ENCODE results near the gene ALKAL2.

Gene ALKAL2

DNA sequence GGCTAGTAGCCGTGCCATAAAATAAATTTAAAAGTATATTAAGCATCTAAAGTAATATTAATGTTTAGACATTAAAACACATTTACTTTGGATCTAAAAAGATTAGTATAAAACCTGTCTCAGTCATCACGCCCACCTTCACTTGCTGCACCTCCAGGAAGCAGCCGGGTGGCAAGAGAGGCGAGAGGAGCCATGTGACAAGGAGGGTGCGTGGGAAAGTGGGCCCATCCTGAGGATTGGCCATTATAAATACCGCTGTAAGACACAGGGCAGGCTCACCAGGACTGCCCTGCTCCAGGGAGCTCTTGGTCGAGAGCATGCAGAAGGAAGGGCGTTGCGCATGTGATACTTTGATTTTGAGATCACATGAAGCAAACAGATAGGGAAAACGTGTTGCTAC, 34.4 kb upstream of the ALKAL2 start:
- no peaks in the 10 kb centered on the region for H3K36me3 ChIP-seq (ENCODE audit: insufficient read depth, low read length)
- H3K4me3 ChIP-seq (ENCODE audit: low read depth, low read length, poor library complexity, severe bottlenecking): no peak overlapping the region
- no peaks in the 10 kb centered on the region for H3K9me3 ChIP-seq (ENCODE audit: low read length)
- H4K20me1 ChIP-seq (ENCODE audit: insufficient read depth, low read length): no peaks in the 10 kb centered on the region
- TF ChIP-seq CTCF (IDR thresholded peaks at IDR 0.05; ENCODE audit: low read length) (no peak), EZH2 (IDR thresholded peaks at IDR 0.05; ENCODE audit: borderline replicate concordance, low read length) (no peak)
- H3K4me2 ChIP-seq (ENCODE audit: low read length): no peak overlapping the region
- H3K9me2 ChIP-seq (ENCODE audit: low read depth, low read length): no peaks in the 10 kb centered on the region
- H3K4me1 ChIP-seq (ENCODE audit: insufficient read depth, low read length, severe bottlenecking): no peaks in the 10 kb centered on the region
- no peak overlapping the region for H3K27ac ChIP-seq (ENCODE audit: low read depth, low read length, poor library complexity, severe bottlenecking)
- no peak overlapping the region for H3K9ac ChIP-seq (ENCODE audit: low read length)
- H3K27me3 ChIP-seq (ENCODE audit: insufficient read depth, low read length): no peaks in the 10 kb centered on the region
- no peaks in the 10 kb centered on the region for H3F3A ChIP-seq (ENCODE audit: insufficient read depth, low read length)
- H2AFZ ChIP-seq (ENCODE audit: low read length): no peak overlapping the region
- H3K79me2 ChIP-seq (ENCODE audit: insufficient read depth, low read length): no peaks in the 10 kb centered on the region

GRCh38 chr2:320561-320960, 32.7 kb upstream of the ALKAL2 start:
- TF ChIP-seq EZH2 (IDR thresholded peaks at IDR 0.05; ENCODE audit: borderline replicate concordance, low read length) (no peak), CTCF (IDR thresholded peaks at IDR 0.05; ENCODE audit: low read length) (no peak)

DNA sequence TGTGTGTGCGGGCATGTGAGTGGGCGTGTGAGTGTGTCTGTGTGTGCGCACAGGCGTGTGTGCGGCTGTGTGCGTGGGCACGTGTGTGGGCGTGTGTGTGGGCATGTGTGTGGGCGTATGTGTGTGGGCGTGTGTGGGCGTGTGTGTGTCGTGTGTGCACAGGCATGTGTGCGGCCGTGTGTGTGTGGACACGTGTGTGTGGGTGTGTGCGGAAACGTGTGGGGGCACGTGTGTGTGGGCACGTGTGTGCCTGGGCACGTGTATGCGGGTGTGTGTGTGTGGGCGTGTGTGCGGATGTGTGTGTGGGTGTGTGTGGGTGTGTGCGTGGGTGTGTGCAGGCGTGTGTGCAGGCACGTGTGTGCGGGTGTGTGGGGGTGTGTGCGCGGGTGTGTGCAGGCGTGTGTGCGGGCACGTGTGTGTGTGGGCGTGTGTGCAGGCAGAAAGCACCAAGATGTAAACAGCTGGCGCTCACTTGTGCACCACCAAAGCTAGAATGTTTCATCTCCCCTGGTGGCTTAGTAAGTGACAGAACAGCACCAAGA, 31.2 kb upstream of the ALKAL2 start:
- no peaks in the 10 kb centered on the region for H4K20me1 ChIP-seq (ENCODE audit: insufficient read depth, low read length)
- no peaks in the 10 kb centered on the region for H3F3A ChIP-seq (ENCODE audit: insufficient read depth, low read length)
- H3K9me3 ChIP-seq (ENCODE audit: low read length): no peaks in the 10 kb centered on the region
- no peak overlapping the region for H3K4me3 ChIP-seq (ENCODE audit: low read depth, low read length, poor library complexity, severe bottlenecking)
- H3K4me1 ChIP-seq (ENCODE audit: insufficient read depth, low read length, severe bottlenecking): no peaks in the 10 kb centered on the region
- H3K36me3 ChIP-seq (ENCODE audit: insufficient read depth, low read length): no peaks in the 10 kb centered on the region; the same call in 1 of the 2 replicates
- no peaks in the 10 kb centered on the region for H3K9me2 ChIP-seq (ENCODE audit: low read depth, low read length)
- no peak overlapping the region for H3K4me2 ChIP-seq (ENCODE audit: low read length)
- no peak overlapping the region for H2AFZ ChIP-seq (ENCODE audit: low read length)
- H3K27ac ChIP-seq (ENCODE audit: low read depth, low read length, poor library complexity, severe bottlenecking): no peak overlapping the region
- H3K79me2 ChIP-seq (ENCODE audit: insufficient read depth, low read length): no peaks in the 10 kb centered on the region
- TF ChIP-seq EZH2 (IDR thresholded peaks at IDR 0.05; ENCODE audit: borderline replicate concordance, low read length) (no peak), CTCF (IDR thresholded peaks at IDR 0.05; ENCODE audit: low read length) (no peak)
- H3K27me3 ChIP-seq (ENCODE audit: insufficient read depth, low read length): no peaks in the 10 kb centered on the region
- H3K9ac ChIP-seq (ENCODE audit: low read length): no peak overlapping the region

More at GRCh38 chr2:320561-320960, 32.7 kb upstream of the ALKAL2 start:
- H3K9ac ChIP-seq (ENCODE audit: low read length): no peak overlapping the region
- no peaks in the 10 kb centered on the region for H3K9me2 ChIP-seq (ENCODE audit: low read depth, low read length)
- no peak overlapping the region for H3K27ac ChIP-seq (ENCODE audit: low read depth, low read length, poor library complexity, severe bottlenecking)
- no peaks in the 10 kb centered on the region for H3K4me1 ChIP-seq (ENCODE audit: insufficient read depth, low read length, severe bottlenecking)
- H2AFZ ChIP-seq (ENCODE audit: low read length): no peak overlapping the region
- no peaks in the 10 kb centered on the region for H3F3A ChIP-seq (ENCODE audit: insufficient read depth, low read length)
- no peaks in the 10 kb centered on the region for H3K9me3 ChIP-seq (ENCODE audit: low read length)
- no peaks in the 10 kb centered on the region; the same call in 1 of the 2 replicates for H3K36me3 ChIP-seq (ENCODE audit: insufficient read depth, low read length)
- no peaks in the 10 kb centered on the region for H3K27me3 ChIP-seq (ENCODE audit: insufficient read depth, low read length)
- H4K20me1 ChIP-seq (ENCODE audit: insufficient read depth, low read length): no peaks in the 10 kb centered on the region
- no peaks in the 10 kb centered on the region for H3K79me2 ChIP-seq (ENCODE audit: insufficient read depth, low read length)
- no peak overlapping the region for H3K4me3 ChIP-seq (ENCODE audit: low read depth, low read length, poor library complexity, severe bottlenecking)
- H3K4me2 ChIP-seq (ENCODE audit: low read length): no peak overlapping the region

Data from OCI-LY1 (cell line).